IPS-NIHi7 (cell line): ENCODE results near the gene HYLS1.

Experiments used
- DNase-seq: peaks from one replicate; pipeline ENCODE4 v3.0.0; 2012; ENCODE audit warnings: mixed read lengths; ENCODE audit errors: extremely low spot score

Gene HYLS1

GRCh38 chr11:125949271-125950177 lies 62.1 kb downstream of the HYLS1 start:
- DNase-seq, result no peak

DNA sequence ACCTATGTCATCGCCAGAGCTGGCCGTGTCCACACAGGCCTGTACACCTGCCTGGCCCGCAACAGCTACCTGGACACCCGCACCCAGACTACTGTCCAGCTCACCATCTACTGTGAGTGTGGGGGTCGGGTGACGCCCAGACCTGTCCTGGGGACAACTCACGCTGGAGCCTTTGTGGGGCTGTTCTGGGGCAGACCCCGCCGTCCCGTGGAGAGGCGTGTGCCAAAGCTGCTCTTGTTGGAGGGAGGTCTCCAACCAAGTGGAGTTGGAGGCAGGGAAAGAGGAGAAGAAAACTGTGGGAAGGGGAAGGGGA lies 62.7 kb downstream of the HYLS1 start:
- no peak for DNase-seq
